HG02623 (cell line): Measurements from ENCODE around the gene HOXC12.

Experiments used
- ATAC-seq: cut with Tn5 transposase; IDR thresholded peaks from one replicate; pipeline ENCODE4 v1.9.1; 2021; ENCODE audit warnings: moderate library complexity; ENCODE audit not compliant: unreplicated experiment

The HOXC12 gene

GRCh38 chr12:53954694-53955035, at the start of gene HOXC12:
HOXC12 (plus strand) TSS chr12:53954903; CDS start chr12:53954930, 27 bp downstream.
- ATAC-seq: no peak

GRCh38 chr12:53907103-53907502, 47.6 kb upstream of the HOXC12 start:
- no peak for ATAC-seq

GRCh38 chr12:53916788-53917655, 37.7 kb upstream of the HOXC12 start:
- ATAC-seq: no peak

- ATAC-seq: no peak
Measured at GRCh38 chr12:53924521-53925405, 29.9 kb upstream of the HOXC12 start.

- ATAC-seq: no peak
Measured at GRCh38 chr12:53927220-53928029, 27.3 kb upstream of the HOXC12 start.

- ATAC-seq: no peak
Measured at GRCh38 chr12:53928054-53928835, 26.5 kb upstream of the HOXC12 start.

GRCh38 chr12:53929527-53929926, 25.2 kb upstream of the HOXC12 start:
- no peak for ATAC-seq

GRCh38 chr12:53930591-53931255, 24.0 kb upstream of the HOXC12 start:
- ATAC-seq: no peak

- ATAC-seq: no peak
Measured at GRCh38 chr12:53931844-53932581, 22.7 kb upstream of the HOXC12 start.

- no peak for ATAC-seq
Measured at GRCh38 chr12:53932915-53933314, 21.8 kb upstream of the HOXC12 start.

- ATAC-seq: no peak
Measured at GRCh38 chr12:53935383-53936341, 19.0 kb upstream of the HOXC12 start.

- ATAC-seq: no peak
Measured at GRCh38 chr12:53937099-53937498, 17.6 kb upstream of the HOXC12 start.

- ATAC-seq: no peak
Measured at GRCh38 chr12:53937596-53938325, 16.9 kb upstream of the HOXC12 start.

GRCh38 chr12:53938326-53939140, 16.2 kb upstream of the HOXC12 start, which contains the start of gene HOXC13:
HOXC13 (plus strand) TSS chr12:53938831; CDS start chr12:53938907, 76 bp downstream.
- no peak for ATAC-seq

- no peak for ATAC-seq
Measured at GRCh38 chr12:53939141-53940108, 15.3 kb upstream of the HOXC12 start.
